OCI-LY3 (cell line): Measurements from ENCODE around the gene CCDC167.

Experiments used
- H2AFZ ChIP-seq: fragments of 200-600, 300-600 bp; shearing (Covaris generic); 2 replicates; pipeline ENCODE4 v1.6.0; 2014; ENCODE audit warnings: antibody characterized with exemption, low read depth, low read length
- H3K27ac ChIP-seq: fragments of 200-600, 300-600 bp; sonication (generic); 2 replicates; pipeline ENCODE4 v1.5.1; 2014; ENCODE audit warnings: mild to moderate bottlenecking, low read length, moderate library complexity, mixed read lengths
- H3K27me3 ChIP-seq: fragments of 200-600, 300-600 bp; sonication (generic); 2 replicates; pipeline ENCODE4 v1.6.1; 2014; ENCODE audit warnings: low read depth, low read length, mixed read lengths
- H3K36me3 ChIP-seq: fragments of 200-600, 300-600 bp; sonication (generic); replicated peaks from 2 replicates; pipeline ENCODE3; 2014; ENCODE audit warnings: low read depth, low read length, mixed read lengths
- H3K4me1 ChIP-seq: fragments of 300-600, 200-600 bp; sonication (generic); 2 replicates; pipeline ENCODE4 v1.6.1; 2014; ENCODE audit warnings: low read length, mixed read lengths
- H3K4me2 ChIP-seq: fragments of 200-600, 300-600 bp; sonication (generic); 2 replicates; pipeline ENCODE4 v1.6.1; 2014; ENCODE audit warnings: low read length, mixed read lengths
- H3K4me3 ChIP-seq: fragments of 300-600, 200-600 bp; sonication (generic); 2 replicates; pipeline ENCODE4 v1.5.1; 2014; ENCODE audit warnings: antibody characterized with exemption, mild to moderate bottlenecking, low read length, moderate library complexity
- H3K79me2 ChIP-seq: fragments of 300-600, 200-600 bp; shearing (Covaris generic); 2 replicates; pipeline ENCODE4 v1.6.1; 2014; ENCODE audit warnings: mild to moderate bottlenecking, low read length, mixed read lengths
- H3K9ac ChIP-seq: fragments of 300-600, 200-600 bp; shearing (Covaris generic); 2 replicates; pipeline ENCODE4 v1.6.0; 2014; ENCODE audit warnings: mild to moderate bottlenecking, low read length, moderate library complexity
- H3K9me3 ChIP-seq: fragments of 200-600, 300-600 bp; shearing (Covaris generic); 2 replicates; pipeline ENCODE4 v1.6.1; 2014; ENCODE audit warnings: low read length, mixed read lengths; ENCODE audit not compliant: insufficient read depth
- H4K20me1 ChIP-seq: fragments of 200-600, 300-600 bp; sonication (generic); 2 replicates; pipeline ENCODE4 v1.6.1; 2016; ENCODE audit warnings: low read length, mixed read lengths; ENCODE audit not compliant: insufficient read depth
- CTCF ChIP-seq: fragments of 200-600, 300-600 bp; sonication (generic); IDR thresholded peaks from 2 replicates; pipeline ENCODE4 v1.5.1; 2014; ENCODE audit warnings: antibody characterized with exemption, low read length, low read depth
- EZH2phosphoT487 ChIP-seq: fragments of 200-600 bp; shearing (Covaris generic); IDR thresholded peaks from 2 replicates; pipeline ENCODE4 v1.6.1; 2018; ENCODE audit warnings: antibody characterized with exemption, mixed run types, low read depth

CCDC167 gene

GRCh38 chr6:37491830-37492208 is 7.9 kb downstream of the CCDC167 start:
- Histone ChIP-seq H3K36me3 (peaks cover 3% of the 10 kb centered on the region), H3K27ac (no peak overlapping the region), H2AFZ (no peak overlapping the region), H3K27me3 (no peaks in the 10 kb centered on the region), H3K4me3 (no peak overlapping the region), H3K9ac (no peak overlapping the region), H3K4me1 (no peaks in the 10 kb centered on the region), H3K9me3 (no peaks in the 10 kb centered on the region), H3K79me2 (peaks cover 31% of the 10 kb centered on the region), H3K4me2 (no peak overlapping the region), H4K20me1 (peaks cover 26% of the 10 kb centered on the region; the same call in 1 of the 2 replicates)
- TF ChIP-seq EZH2phosphoT487 (no peak), CTCF (no peak)

- no peak overlapping the region for H3K27ac ChIP-seq
- peaks cover 27% of the 10 kb centered on the region for H3K79me2 ChIP-seq
Measured at GRCh38 chr6:37491171-37491829, 8.4 kb downstream of the CCDC167 start.

GRCh38 chr6:37490536-37491170 is 9.0 kb downstream of the CCDC167 start:
- Histone ChIP-seq H4K20me1 (peaks cover 26% of the 10 kb centered on the region; the same call in 1 of the 2 replicates), H3K4me1 (no peaks in the 10 kb centered on the region), H3K27me3 (no peaks in the 10 kb centered on the region), H3K9me3 (no peaks in the 10 kb centered on the region), H3K27ac (no peak overlapping the region), H2AFZ (no peak overlapping the region), H3K9ac (no peak overlapping the region), H3K79me2 (peaks cover 25% of the 10 kb centered on the region), H3K4me3 (no peak overlapping the region), H3K36me3 (no peaks in the 10 kb centered on the region), H3K4me2 (no peak overlapping the region)
- no peak for TF ChIP-seq CTCF
- no peak for TF ChIP-seq EZH2phosphoT487

More at GRCh38 chr6:37491171-37491829, 8.4 kb downstream of the CCDC167 start:
- no peaks in the 10 kb centered on the region for H3K4me1 ChIP-seq
- no peaks in the 10 kb centered on the region for H3K27me3 ChIP-seq
- peaks cover 26% of the 10 kb centered on the region; the same call in 1 of the 2 replicates for H4K20me1 ChIP-seq
- no peaks in the 10 kb centered on the region for H3K9me3 ChIP-seq
- no peak for TF ChIP-seq CTCF
- no peak for TF ChIP-seq EZH2phosphoT487
- H2AFZ ChIP-seq: no peak overlapping the region
- no peak overlapping the region for H3K4me3 ChIP-seq
- H3K36me3 ChIP-seq: no peaks in the 10 kb centered on the region
- H3K9ac ChIP-seq: no peak overlapping the region
- no peak overlapping the region for H3K4me2 ChIP-seq

- Histone ChIP-seq H3K4me1 (no peaks in the 10 kb centered on the region), H2AFZ (no peak overlapping the region), H3K27me3 (no peaks in the 10 kb centered on the region), H3K79me2 (peaks cover 18% of the 10 kb centered on the region; the same call in 1 of the 2 replicates), H3K4me2 (no peak overlapping the region), H4K20me1 (peaks cover 26% of the 10 kb centered on the region; the same call in 1 of the 2 replicates), H3K9me3 (no peaks in the 10 kb centered on the region), H3K36me3 (no peaks in the 10 kb centered on the region), H3K4me3 (no peak overlapping the region), H3K9ac (no peak overlapping the region), H3K27ac (no peak overlapping the region)
- TF ChIP-seq CTCF (peak; percentile 31), EZH2phosphoT487 (no peak)
Measured at GRCh38 chr6:37489697-37490336, 9.9 kb downstream of the CCDC167 start.
